Stimulated activated CD8-positive, alpha-beta memory T cell treated with anti-CD3 and anti-CD28 coated beads, Interleukin-7, amount 100 ng/mL, for 48 hours (primary cell): ENCODE results near the gene AGAP6.
"Not testable (repeated sequence)": the region's sequence is repeated elsewhere in the genome, so short reads cannot be mapped to it uniquely, and the experiment has no call there.

Experiments
- DNase-seq, 2 donors: peaks; one replicate each; pipeline ENCODE4 v3.0.0-alpha.2; 2020; ENCODE audit warnings: low read depth in 1 of 2; ENCODE audit errors: extremely low read depth in 1 of 2

AGAP6 gene

DNA sequence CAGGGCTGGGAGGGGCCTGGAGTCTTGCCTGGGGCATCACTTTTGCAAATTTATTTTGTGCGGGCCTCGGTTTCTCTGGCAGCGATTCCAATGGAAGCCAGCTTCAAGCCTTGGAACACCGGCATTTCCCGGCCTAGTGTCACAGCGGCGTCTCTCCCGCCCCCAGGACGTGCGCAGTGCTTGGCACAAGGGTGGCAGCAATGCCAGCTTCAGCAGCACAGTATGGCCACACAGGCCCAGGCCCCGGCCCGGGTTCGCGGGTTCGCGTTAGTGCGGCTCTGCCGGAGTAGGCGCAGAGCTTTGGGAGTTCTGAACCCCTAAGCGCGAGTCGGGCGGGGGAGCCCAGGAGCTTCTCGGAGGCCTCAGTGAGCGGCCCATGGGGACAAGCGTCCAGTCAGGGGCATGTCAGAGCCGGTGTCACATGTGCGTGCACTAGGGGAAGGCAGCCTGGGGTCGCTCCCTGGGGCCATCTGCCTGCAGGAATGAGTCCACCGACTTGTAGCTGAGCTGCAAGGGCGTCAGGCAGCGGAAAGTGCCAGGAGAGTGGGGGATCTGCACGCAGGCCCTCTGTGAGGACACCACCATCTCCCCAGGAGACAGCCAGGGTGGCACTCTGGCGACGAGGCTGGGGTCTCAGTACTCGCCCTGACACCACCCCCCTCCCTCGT is 36.6 kb downstream of the AGAP6 start:
- not testable (repeated sequence) for DNase-seq

GRCh38 chr10:50025627-50026026 is 37.4 kb downstream of the AGAP6 start:
- no peak for DNase-seq

DNA sequence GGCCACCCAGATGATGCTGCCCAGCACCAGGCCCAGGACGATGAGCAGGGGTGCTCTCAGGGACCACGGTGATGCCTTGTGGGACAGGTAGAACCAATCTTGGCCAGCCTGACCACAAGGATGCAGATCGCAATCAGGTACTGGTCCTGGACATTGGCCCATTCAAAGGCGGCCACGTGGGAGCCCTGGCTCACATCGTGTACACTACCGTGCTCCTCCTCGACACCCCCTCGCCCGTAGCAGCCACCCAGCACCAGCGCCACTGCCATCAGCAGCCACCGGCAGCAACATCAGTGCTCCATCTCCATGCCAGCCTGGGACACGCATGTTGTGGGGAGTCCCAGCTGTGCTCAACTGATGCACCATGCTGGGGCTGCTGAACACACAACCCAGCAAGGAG is 39.0 kb downstream of the AGAP6 start:
- no peak for DNase-seq

DNA sequence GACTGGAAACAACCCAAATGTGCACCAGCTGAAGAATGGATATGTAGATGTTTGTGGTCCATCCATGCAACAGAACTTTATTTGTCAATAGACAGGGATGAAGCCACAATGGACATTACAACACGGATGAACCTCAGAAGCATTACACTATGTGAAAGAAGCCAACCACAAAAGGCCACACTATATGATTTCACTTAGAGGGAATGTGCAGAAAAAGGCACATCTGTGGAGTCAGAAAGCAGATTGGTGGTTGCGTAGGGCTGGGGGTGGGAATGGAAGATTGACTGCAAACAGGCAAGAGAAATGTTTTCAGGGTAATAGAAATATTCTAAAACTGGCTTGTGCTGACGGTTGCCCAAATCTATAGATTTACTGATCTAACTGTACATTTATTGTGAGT is 45.3 kb downstream of the AGAP6 start:
- DNase-seq = no peak

DNA sequence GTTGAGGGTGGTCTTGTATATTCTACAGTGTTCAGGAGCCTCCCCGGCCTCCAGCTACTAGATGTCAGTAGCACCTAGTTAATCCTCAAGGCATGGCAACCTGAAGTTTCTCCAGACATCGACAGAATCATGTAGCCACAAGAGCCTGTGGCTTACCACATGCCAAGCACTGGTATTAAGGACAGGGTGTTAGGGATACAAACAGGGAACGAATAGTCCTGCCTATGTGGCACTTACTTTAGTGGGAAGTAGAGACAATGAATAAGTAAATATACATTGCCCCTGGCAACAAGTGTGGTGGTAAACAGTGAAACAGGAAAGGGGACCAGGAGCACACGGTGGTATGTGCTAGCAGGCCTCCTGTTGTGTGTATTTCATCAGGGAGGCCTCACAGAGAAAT is 47.1 kb downstream of the AGAP6 start:
- DNase-seq = not testable (repeated sequence)

GRCh38 chr10:50044941-50045664 is 56.9 kb downstream of the AGAP6 start:
- no peak for DNase-seq

GRCh38 chr10:50046457-50046856 is 58.3 kb downstream of the AGAP6 start:
- not testable (repeated sequence) for DNase-seq

GRCh38 chr10:50047594-50047993 is 59.4 kb downstream of the AGAP6 start:
- not testable (repeated sequence) for DNase-seq

DNA sequence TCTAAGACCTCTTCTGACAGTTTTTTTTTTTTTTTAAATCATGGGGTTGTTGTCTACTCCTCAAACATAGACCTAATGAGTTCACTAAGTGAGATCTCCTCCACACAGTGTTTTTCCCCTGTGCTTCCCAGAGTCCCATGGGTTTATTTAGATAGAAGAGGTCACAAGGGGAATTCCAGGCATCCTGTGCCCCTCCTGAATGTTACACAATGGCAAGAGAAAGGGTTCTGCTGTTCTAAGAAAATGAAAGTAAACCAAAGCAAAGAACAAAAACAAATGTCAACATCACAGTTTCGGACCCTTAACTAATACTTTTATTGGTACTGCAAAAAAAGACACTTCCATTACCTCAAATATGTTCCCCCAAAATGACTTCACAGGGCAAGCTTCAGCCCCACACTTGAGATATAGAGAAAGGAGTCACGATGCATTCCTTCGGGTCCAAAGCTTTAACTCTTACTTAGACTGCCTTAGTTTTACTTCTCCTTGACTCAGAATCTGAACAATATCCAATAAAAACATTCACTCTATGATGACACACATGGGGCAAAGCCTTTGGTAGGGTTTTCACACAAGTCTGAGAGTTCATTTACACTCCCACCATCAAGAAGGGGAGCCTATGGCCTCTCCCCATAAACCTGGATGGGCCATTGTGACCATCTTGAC is 63.9 kb downstream of the AGAP6 start:
- DNase-seq = not testable (repeated sequence)

DNA sequence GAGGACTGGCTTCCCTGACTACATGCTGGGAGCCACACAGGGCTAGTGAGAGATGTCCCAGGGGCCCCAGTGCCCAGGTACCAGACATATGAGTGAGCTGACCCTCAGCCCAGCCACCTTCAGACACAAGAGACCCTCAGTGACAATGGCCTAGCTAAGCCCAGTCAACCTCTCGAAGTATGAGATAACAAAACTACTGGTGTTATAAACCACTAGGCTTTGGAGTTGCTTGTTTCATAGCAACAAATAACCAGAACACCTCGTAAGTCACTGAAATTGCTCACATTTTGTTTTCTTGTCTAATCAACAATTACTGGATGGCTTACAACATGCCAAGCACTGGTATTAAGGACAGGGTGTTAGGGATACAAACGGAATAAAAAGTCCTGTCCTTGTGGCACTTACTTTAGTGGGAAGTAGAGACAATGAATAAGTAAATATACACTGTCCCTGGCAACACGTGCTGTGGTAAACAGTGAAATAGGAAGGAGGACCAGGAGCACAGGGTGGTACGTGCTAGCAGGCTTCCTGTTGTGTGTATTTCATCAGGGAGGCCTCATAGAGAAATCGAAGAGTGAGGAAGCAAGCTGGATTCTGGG is 64.7 kb downstream of the AGAP6 start:
- DNase-seq = not testable (repeated sequence)

DNA sequence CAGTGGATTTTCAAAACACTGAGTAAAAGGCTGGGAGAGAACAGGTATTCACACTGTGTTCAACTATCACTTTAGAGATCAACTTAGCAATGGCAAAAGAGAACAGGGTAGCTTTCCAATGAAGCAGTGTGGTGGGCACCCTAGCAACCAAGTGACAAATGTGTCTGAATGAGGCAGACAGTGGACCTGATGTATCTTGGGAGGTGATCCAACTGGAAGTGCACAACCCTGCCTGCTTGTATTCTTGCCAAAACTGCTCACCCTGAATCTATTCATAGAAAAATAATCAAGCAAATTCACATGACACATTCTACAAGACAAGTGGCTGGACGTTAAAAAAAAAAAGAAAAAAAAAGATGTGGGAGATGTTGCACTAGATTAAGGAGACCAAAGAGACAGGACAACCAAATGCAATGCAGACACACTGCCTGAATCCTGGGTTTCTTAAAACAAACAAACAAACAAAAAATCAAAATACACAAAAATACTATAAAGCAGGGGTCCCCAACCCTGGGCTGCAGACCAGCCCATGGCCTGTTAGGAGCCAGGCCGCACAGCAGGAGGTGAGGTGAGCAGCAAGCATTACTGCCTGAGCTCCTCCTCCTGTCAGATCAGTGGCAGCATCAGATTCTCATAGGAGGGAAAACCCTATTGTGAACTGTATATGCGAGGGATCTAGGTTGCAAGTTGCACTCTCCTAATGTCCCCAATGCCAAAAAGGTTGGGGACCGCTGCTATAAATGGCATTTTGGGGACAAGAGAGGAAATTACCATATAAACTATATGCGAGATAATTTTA is 67.5 kb downstream of the AGAP6 start:
- DNase-seq = not testable (repeated sequence)

DNA sequence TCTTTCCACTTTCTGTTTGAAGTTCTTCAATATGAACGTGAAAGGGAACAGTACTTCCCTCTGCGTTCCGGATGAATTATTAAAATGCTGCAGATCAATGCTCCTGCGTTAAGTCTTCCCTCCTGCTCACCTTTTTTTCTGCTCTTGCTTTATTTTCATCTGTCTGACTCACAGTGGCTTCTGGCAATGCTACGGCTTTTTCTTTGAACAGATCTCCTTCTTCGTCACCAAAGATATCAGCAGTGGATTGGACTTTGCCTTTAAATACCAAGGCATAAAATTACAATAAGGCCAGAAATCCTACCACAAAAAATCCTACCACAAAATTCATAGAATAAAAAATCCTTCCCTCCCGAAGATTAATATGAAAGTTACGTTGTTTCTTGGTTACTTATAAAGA is 68.4 kb downstream of the AGAP6 start:
- not testable (repeated sequence) for DNase-seq

DNA sequence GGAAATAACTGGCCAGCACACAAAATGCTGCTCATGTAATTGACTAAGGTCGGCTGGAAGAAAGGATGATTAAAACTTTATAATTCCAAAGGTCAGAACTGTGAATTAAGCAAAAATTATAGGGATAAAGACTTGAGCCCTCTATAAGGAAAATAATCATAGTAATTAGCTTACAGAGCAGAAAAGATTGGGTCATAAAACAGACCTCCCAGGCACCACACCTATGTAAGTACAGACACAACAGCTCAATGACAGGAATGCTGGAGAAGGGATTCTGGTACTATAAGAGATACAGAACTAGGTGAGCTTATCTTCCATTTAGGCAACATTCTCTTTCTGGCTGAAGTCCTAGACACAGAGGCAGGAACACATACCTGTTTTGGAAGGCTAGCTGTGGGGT is 70.5 kb downstream of the AGAP6 start:
- not testable (repeated sequence) for DNase-seq

DNA sequence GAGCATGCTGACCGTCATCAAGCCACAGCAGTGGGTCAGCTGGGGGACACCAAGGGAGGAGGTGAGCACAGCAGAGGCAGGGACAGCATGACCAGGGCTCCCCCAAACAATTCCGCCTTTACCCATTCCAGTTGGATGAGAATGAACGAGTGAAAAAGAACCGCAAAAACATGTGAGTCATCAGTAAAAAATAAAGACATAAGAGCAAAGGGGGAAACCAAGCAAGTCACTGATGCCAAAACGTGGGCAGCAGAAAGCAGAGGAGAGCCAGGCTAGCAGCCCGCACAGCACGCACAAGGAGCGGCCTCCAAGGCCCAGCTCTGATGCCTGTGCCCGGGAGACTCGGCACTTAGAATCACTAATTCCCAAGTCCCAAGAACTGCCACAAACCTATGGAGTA is 71.7 kb downstream of the AGAP6 start:
- not testable (repeated sequence) for DNase-seq
